Measurements from ENCODE around the gene MRPL27. TPM values are rescaled to one million over a fixed set of nuclear protein-coding genes. Genes with fewer than 3 reads are reported as not detected.
A peak's percentile ranks its signal among the peaks of the same experiment; 100 is the strongest.

The MRPL27 gene
- total RNA-seq, 1 donor from 2014 or later, result 92.5 TPM

- no peak for TF ChIP-seq CTCF (IDR thresholded peaks at IDR 0.05; ENCODE audit: insufficient read depth, low read length, poor library complexity, severe bottlenecking)
- Histone ChIP-seq H3K4me3 (ENCODE audit: low read depth, low read length) (no peak overlapping the region), H3K36me3 (ENCODE audit: control insufficient read depth, insufficient read depth, low read length) (no peaks in the 10 kb centered on the region), H3K27me3 (ENCODE audit: control insufficient read depth, insufficient read depth, low read length) (no peaks in the 10 kb centered on the region)
- no peak for DNase-seq (ENCODE audit: low read depth)
Observed at GRCh38 chr17:50323060-50323459, 49.9 kb downstream of the MRPL27 start.

GRCh38 chr17:50322271-50322670 is 50.7 kb downstream of the MRPL27 start:
- DNase-seq (ENCODE audit: low read depth), result no peak
- no peak for TF ChIP-seq CTCF (IDR thresholded peaks at IDR 0.05; ENCODE audit: insufficient read depth, low read length, poor library complexity, severe bottlenecking)
- no peaks in the 10 kb centered on the region for H3K27me3 ChIP-seq (ENCODE audit: control insufficient read depth, insufficient read depth, low read length)
- H3K36me3 ChIP-seq (ENCODE audit: control insufficient read depth, insufficient read depth, low read length), result no peaks in the 10 kb centered on the region
- no peak overlapping the region for H3K4me3 ChIP-seq (ENCODE audit: low read depth, low read length)

DNA sequence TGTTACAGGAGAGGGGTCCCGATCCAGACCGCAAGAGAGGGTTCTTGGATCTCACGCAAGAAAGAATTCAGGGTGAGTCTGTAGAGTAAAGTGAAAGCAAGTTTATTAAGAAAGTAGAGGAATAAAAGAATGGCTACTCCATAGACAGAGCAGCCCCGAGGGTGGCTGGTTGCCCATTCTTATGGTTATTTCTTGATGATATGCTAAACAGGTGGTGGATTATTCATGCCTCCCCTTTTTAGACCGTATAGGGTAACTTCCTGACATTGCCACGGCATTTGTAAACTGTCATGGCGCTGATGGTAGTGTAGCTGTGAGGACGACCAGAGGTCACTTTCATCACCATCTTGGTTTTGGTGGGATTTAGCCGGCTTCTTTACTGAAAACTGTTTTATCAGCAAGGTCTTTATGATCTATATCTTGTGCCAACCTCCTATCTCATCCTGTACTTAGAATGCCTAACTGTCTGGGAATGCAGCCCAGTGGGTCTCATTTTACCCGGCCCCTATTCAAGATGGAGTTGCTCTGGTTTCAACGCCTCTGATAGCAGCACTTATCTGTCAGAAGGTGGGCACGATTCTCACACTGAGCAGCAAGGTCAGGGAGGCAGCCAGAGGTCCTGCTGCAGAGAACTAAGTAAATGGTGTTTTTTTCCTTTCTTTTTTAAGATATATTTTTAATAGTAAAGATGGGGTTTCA is 53.5 kb downstream of the MRPL27 start:
- DNase-seq (ENCODE audit: low read depth), result no peak
- TF ChIP-seq CTCF (IDR thresholded peaks at IDR 0.05; ENCODE audit: insufficient read depth, low read length, poor library complexity, severe bottlenecking), result no peak
- no peak overlapping the region for H3K4me3 ChIP-seq (ENCODE audit: low read depth, low read length)
- no peaks in the 10 kb centered on the region for H3K27me3 ChIP-seq (ENCODE audit: control insufficient read depth, insufficient read depth, low read length)
- no peaks in the 10 kb centered on the region for H3K36me3 ChIP-seq (ENCODE audit: control insufficient read depth, insufficient read depth, low read length)

DNA sequence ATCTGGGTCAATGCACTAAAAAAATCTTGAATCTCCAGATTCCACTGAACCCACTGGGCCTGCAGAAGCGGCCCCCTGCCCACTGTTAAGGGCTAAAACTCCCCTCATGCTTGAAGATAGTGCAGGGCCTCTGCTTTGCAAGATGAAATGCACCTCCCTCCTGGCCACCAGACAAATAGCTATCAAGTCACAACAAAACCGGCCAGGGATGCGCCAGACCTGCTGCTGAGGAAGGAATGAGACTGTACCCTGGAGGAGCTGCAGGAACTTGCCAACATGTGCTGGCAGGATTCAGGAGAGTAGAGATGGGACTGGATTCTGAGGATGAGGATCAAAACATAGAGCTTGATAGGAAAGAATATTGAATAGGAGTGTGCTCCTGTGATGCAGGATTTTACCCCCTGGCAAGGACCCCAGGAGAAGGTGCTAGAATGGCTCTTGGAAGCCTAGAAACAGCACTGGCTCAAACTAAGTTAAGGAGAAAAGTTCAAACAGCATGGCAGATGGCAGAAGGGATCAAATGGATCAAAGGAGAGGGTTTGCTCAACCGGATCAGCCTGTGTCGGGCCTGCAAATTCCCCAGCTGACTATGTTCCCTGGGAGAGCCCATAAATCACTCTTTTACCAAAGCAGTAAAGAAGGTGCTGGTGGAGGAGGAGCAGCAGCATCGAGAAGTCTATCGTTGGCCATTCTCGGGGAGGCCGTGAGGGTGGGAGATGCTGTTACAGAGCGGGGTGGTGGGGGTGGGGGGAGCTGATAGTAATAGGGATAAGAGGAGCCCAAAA is 54.3 kb downstream of the MRPL27 start:
- H3K4me3 ChIP-seq (ENCODE audit: low read depth, low read length), result no peak overlapping the region
- TF ChIP-seq CTCF (IDR thresholded peaks at IDR 0.05; ENCODE audit: insufficient read depth, low read length, poor library complexity, severe bottlenecking), result no peak
- no peaks in the 10 kb centered on the region for H3K27me3 ChIP-seq (ENCODE audit: control insufficient read depth, insufficient read depth, low read length)
- DNase-seq (ENCODE audit: low read depth), result peak; percentile 52
- no peaks in the 10 kb centered on the region for H3K36me3 ChIP-seq (ENCODE audit: control insufficient read depth, insufficient read depth, low read length)

Other genes with a start within 250 kb of the MRPL27 start
- 13.3 and 14.7 TPM in 2 replicates for gene SAMD14, start 243.0 kb downstream of the MRPL27 start, total RNA-seq
- 35.2 and 38.2 TPM in 2 replicates for gene PPP1R9B, start 222.5 kb downstream of the MRPL27 start, total RNA-seq
- gene SGCA, start 207.2 kb downstream of the MRPL27 start, total RNA-seq, result not detected in 2 replicates
- 139 and 176 TPM in 2 replicates for gene COL1A1, start 171.6 kb downstream of the MRPL27 start, total RNA-seq
- 1.5 and 1.7 TPM in 2 replicates for gene TMEM92, start 98.7 kb downstream of the MRPL27 start, total RNA-seq
- gene XYLT2, start 27.1 kb downstream of the MRPL27 start, total RNA-seq, result 30.2 and 35.7 TPM in 2 replicates
- gene EME1, start within 50 bp of the MRPL27 start, total RNA-seq, result 1.9 and 2.7 TPM in 2 replicates
- gene LRRC59, start 24.3 kb upstream of the MRPL27 start, total RNA-seq, result 172 and 179 TPM in 2 replicates
- gene ACSF2, start 53.0 kb upstream of the MRPL27 start, total RNA-seq, result 12.7 and 24.8 TPM in 2 replicates
- not detected in 2 replicates for gene CHAD, start 95.7 kb upstream of the MRPL27 start, total RNA-seq
- gene RSAD1, start 105.7 kb upstream of the MRPL27 start, total RNA-seq, result 28.4 and 31.1 TPM in 2 replicates
- 0.14 and 0.50 TPM in 2 replicates for gene MYCBPAP, start 135.3 kb upstream of the MRPL27 start, total RNA-seq
- gene EPN3, start 159.6 kb upstream of the MRPL27 start, total RNA-seq, result 0.62 and 0.84 TPM in 2 replicates
- gene SPATA20, start 174.0 kb upstream of the MRPL27 start, total RNA-seq, result 58.9 and 79.4 TPM in 2 replicates
- 0.07 TPM in 1 of 2 replicates, not detected in the other for gene CACNA1G, start 187.5 kb upstream of the MRPL27 start, total RNA-seq